ENCODE results near the gene DDX10.

DNA sequence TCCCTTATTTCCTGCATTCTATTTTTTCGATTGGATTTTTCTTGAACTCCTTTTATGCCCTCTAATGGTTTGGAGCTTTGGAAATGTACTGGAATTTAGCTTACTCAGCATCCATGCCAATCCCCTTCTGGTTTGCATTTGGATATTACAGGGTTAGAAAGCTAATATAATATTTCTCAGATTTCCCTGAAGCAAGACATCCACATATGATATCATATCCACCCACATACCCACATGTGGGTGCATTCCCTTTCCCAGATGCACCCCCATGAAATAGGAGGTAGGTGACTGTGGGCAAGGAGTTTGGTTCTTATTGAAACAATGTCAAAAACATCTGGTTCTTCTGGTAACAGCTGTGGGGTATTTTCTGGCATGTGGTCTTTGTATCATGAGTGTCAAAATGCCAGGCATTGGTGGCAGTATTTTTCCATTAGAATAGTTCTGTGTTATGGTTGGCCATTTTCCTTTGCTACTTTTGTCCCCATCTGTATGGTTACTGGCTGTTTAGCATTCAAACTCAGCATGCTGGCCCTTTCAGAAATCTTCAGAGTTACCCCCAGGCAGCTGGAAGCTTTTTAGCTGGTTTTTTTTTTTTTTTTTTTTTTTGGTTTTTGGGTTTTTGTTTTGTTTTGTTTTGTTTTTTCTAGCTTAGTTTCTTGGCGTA lies 32.7 kb upstream of the DDX10 start:
- TF ChIP-seq CTCF (IDR thresholded peaks at IDR 0.05) (no peak), POLR2A (IDR thresholded peaks at IDR 0.05; ENCODE audit: low read depth) (no peak), EP300 (IDR thresholded peaks at IDR 0.05) (no peak)
